Measurements from ENCODE around the gene ICAM2. TPM values are rescaled to one million over a fixed set of nuclear protein-coding genes. Genes with fewer than 3 reads are reported as not detected.
"Not testable (repeated sequence)": the region's sequence is repeated elsewhere in the genome, so short reads cannot be mapped to it uniquely, and the experiment has no call there.

ICAM2 gene
- total RNA-seq, 1 donor = 6.5 TPM

- H3K27ac ChIP-seq (ENCODE audit: low read depth, low read length) = no peak overlapping the region
- peak overlapping the region; percentile 25 for H3K4me3 ChIP-seq (ENCODE audit: insufficient read depth, low read length)
- H3K79me2 ChIP-seq (ENCODE audit: insufficient read depth, low read length) = no peaks in the 10 kb centered on the region
- peak overlapping the region; percentile 72 for H2AFZ ChIP-seq (ENCODE audit: low read length)
- no peaks in the 10 kb centered on the region for H3K27me3 ChIP-seq (ENCODE audit: insufficient read depth, low read length)
- H3K4me2 ChIP-seq (ENCODE audit: insufficient read depth, low read length) = peak overlapping the region; percentile 79
- peak; percentile 87 for DNase-seq (ENCODE audit: insufficient read length, low spot score, missing footprints)
- peak; percentile 95 for TF ChIP-seq CTCF (IDR thresholded peaks at IDR 0.05; ENCODE audit: extremely low read depth, low read depth, low read length)
- H3K9me3 ChIP-seq (ENCODE audit: low read depth, low read length) = no peaks in the 10 kb centered on the region
- H3K36me3 ChIP-seq (ENCODE audit: insufficient read depth, low read length) = no peaks in the 10 kb centered on the region
- no peaks in the 10 kb centered on the region for H4K20me1 ChIP-seq (ENCODE audit: insufficient read depth, low read length)
- peaks cover 7% of the 10 kb centered on the region for H3K4me1 ChIP-seq (ENCODE audit: insufficient read depth, low read length)
These were observed 5.4 kb upstream of the ICAM2 start for GRCh38 chr17:64025732-64026294.

GRCh38 chr17:64024781-64025731 is 4.6 kb upstream of the ICAM2 start:
- Histone ChIP-seq H3K27ac (ENCODE audit: low read depth, low read length) (no peak overlapping the region), H2AFZ (ENCODE audit: low read length) (peak overlapping the region; percentile 72), H3K4me3 (ENCODE audit: insufficient read depth, low read length) (no peak overlapping the region), H4K20me1 (ENCODE audit: insufficient read depth, low read length) (no peaks in the 10 kb centered on the region), H3K79me2 (ENCODE audit: insufficient read depth, low read length) (no peaks in the 10 kb centered on the region), H3K27me3 (ENCODE audit: insufficient read depth, low read length) (no peaks in the 10 kb centered on the region), H3K36me3 (ENCODE audit: insufficient read depth, low read length) (no peaks in the 10 kb centered on the region), H3K4me2 (ENCODE audit: insufficient read depth, low read length) (peak overlapping the region; percentile 79), H3K4me1 (ENCODE audit: insufficient read depth, low read length) (peaks cover 12% of the 10 kb centered on the region), H3K9me3 (ENCODE audit: low read depth, low read length) (no peaks in the 10 kb centered on the region)
- no peak for TF ChIP-seq CTCF (IDR thresholded peaks at IDR 0.05; ENCODE audit: extremely low read depth, low read depth, low read length)
- DNase-seq (ENCODE audit: insufficient read length, low spot score, missing footprints) = no peak

- Histone ChIP-seq H3K36me3 (ENCODE audit: insufficient read depth, low read length) (no peaks in the 10 kb centered on the region), H3K9me3 (ENCODE audit: low read depth, low read length) (no peaks in the 10 kb centered on the region)
- TF ChIP-seq CTCF (IDR thresholded peaks at IDR 0.05; ENCODE audit: extremely low read depth, low read depth, low read length) = no peak
These were observed 3.8 kb upstream of the ICAM2 start for GRCh38 chr17:64024215-64024654.

GRCh38 chr17:64022611-64023063 is 2.2 kb upstream of the ICAM2 start:
- Histone ChIP-seq H3K4me1 (ENCODE audit: insufficient read depth, low read length) (peaks cover 12% of the 10 kb centered on the region), H3K36me3 (ENCODE audit: insufficient read depth, low read length) (no peaks in the 10 kb centered on the region), H3K27ac (ENCODE audit: low read depth, low read length) (no peak overlapping the region), H3K4me3 (ENCODE audit: insufficient read depth, low read length) (no peak overlapping the region), H3K4me2 (ENCODE audit: insufficient read depth, low read length) (no peak overlapping the region), H2AFZ (ENCODE audit: low read length) (no peak overlapping the region), H4K20me1 (ENCODE audit: insufficient read depth, low read length) (no peaks in the 10 kb centered on the region), H3K79me2 (ENCODE audit: insufficient read depth, low read length) (no peaks in the 10 kb centered on the region), H3K27me3 (ENCODE audit: insufficient read depth, low read length) (no peaks in the 10 kb centered on the region), H3K9me3 (ENCODE audit: low read depth, low read length) (no peaks in the 10 kb centered on the region)
- no peak for DNase-seq (ENCODE audit: insufficient read length, low spot score, missing footprints)
- TF ChIP-seq CTCF (IDR thresholded peaks at IDR 0.05; ENCODE audit: extremely low read depth, low read depth, low read length) = no peak

More at GRCh38 chr17:64024215-64024654, 3.8 kb upstream of the ICAM2 start:
- Histone ChIP-seq H3K27me3 (ENCODE audit: insufficient read depth, low read length) (no peaks in the 10 kb centered on the region), H3K79me2 (ENCODE audit: insufficient read depth, low read length) (no peaks in the 10 kb centered on the region), H3K4me2 (ENCODE audit: insufficient read depth, low read length) (no peak overlapping the region), H3K4me3 (ENCODE audit: insufficient read depth, low read length) (no peak overlapping the region), H3K27ac (ENCODE audit: low read depth, low read length) (no peak overlapping the region), H3K4me1 (ENCODE audit: insufficient read depth, low read length) (peaks cover 12% of the 10 kb centered on the region), H2AFZ (ENCODE audit: low read length) (no peak overlapping the region), H4K20me1 (ENCODE audit: insufficient read depth, low read length) (no peaks in the 10 kb centered on the region)
- DNase-seq (ENCODE audit: insufficient read length, low spot score, missing footprints) = no peak

- not testable (repeated sequence) for H3K4me3 ChIP-seq (ENCODE audit: insufficient read depth, low read length); DNase-seq (ENCODE audit: insufficient read length, low spot score, missing footprints); H3K9me3 ChIP-seq (ENCODE audit: low read depth, low read length); H4K20me1 ChIP-seq (ENCODE audit: insufficient read depth, low read length); H3K4me1 ChIP-seq (ENCODE audit: insufficient read depth, low read length); H3K27me3 ChIP-seq (ENCODE audit: insufficient read depth, low read length); H3K27ac ChIP-seq (ENCODE audit: low read depth, low read length); H3K36me3 ChIP-seq (ENCODE audit: insufficient read depth, low read length); H3K79me2 ChIP-seq (ENCODE audit: insufficient read depth, low read length); H3K4me2 ChIP-seq (ENCODE audit: insufficient read depth, low read length); H2AFZ ChIP-seq (ENCODE audit: low read length)
These were observed 877 bp downstream of the ICAM2 start for GRCh38 chr17:64019551-64019961.

All from osteoblast (primary cell).